ENCODE measurements around the gene LSR.
"Not testable (repeated sequence)": the region's sequence is repeated elsewhere in the genome, so short reads cannot be mapped to it uniquely, and the experiment has no call there.

LSR gene

DNA sequence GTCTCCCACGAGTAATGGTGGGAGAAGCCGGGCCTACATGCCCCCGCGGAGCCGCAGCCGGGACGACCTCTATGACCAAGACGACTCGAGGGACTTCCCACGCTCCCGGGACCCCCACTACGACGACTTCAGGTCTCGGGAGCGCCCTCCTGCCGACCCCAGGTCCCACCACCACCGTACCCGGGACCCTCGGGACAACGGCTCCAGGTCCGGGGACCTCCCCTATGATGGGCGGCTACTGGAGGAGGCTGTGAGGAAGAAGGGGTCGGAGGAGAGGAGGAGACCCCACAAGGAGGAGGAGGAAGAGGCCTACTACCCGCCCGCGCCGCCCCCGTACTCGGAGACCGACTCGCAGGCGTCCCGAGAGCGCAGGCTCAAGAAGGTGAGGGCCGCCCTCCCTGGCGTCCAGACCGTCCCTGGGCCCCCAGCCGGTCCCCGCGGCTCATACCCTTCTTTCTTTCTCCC is 18.6 kb downstream of the LSR start:
- DNase-seq (ENCODE audit: low read depth in 3 of 3) = peak in 1 of 3 donors; percentile 17

DNA sequence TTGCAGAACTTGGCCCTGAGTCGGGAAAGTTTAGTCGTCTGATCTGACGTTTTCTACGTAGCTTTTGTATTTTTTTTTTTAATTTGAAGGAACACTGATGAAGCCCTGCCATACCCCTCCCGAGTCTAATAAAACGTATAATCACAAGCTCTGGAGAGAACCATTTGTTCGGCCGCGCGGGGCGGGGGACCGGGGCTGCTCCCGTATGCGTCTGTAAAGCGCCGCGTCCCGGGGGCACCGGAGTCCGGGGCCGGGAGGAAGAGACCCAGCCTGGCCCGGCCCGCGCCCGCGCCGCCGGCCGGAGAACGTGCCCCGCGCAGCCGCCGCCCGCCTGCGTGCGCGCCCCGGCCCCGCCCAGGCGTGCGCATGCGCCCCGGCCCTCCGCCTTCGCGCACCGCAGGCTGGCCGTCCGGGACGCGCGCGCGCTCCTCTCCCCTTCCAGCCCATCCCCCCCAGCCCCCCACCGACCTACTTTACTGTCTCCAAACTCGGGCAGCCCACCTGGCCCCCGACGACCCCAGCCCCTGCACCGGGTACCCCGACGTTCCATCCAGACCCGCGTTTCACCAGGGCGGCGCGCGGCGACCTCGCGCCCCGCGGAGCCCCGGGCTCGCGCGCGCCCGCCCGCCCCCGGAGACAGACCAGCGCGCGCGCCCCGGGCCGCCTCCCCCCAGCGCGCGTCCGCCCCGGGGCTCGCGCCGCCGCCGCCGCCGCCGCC is 19.2 kb downstream of the LSR start:
- DNase-seq (ENCODE audit: low read depth in 3 of 3) = peak; percentile 48 to 55 (median 53)

DNA sequence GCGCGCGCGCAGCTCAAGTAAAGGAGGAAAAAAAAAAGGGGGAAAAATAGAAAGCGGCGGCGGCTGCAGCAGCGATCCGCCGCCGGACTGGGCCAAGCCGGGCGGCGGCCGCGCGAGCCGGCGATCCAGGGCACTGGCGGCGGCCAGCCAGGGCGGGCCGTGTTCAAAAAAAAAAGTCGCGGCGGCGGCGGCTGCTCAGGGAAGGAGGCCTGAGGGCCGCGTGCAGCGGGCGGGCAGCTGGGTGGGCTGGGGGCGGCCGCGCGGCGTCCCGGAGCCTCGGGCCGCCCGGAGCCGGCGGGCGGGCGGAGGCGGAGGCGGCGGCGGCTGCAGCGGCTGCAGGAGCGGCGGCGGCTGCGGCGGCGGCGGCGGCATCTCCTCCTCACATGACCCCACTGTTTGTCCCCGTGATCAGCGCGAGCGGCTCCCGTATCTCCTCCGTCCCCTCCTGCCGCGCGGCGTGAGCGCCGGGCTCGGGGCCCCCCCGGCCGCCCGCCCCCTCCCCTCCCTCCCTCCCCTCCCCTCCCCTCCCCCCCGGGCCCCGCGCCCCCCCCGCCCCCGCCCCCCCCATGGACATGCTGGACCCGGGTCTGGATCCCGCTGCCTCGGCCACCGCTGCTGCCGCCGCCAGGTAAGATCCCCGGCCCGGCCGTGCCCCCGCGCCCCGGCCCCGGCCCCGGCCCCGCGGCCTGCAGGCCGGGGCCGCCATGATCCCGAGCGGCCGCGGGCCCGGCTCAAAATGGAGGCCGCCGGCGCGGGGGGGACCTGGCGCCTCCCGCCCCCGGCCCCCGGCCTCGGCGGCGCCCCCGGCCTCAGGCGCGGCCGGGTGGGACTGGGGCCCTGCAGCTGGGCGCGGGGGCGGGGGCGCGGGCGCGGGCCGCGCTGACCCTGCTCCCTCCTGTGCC is 20.0 kb downstream of the LSR start, which contains the start of gene USF2:
Gene USF2 (plus strand): TSS at position 427 of the 902 bp plus-strand sequence. CDS start 140 bp downstream, at position 567.
- DNase-seq (ENCODE audit: low read depth in 3 of 3) = peak; percentile 50 to 61 (median 53)

DNA sequence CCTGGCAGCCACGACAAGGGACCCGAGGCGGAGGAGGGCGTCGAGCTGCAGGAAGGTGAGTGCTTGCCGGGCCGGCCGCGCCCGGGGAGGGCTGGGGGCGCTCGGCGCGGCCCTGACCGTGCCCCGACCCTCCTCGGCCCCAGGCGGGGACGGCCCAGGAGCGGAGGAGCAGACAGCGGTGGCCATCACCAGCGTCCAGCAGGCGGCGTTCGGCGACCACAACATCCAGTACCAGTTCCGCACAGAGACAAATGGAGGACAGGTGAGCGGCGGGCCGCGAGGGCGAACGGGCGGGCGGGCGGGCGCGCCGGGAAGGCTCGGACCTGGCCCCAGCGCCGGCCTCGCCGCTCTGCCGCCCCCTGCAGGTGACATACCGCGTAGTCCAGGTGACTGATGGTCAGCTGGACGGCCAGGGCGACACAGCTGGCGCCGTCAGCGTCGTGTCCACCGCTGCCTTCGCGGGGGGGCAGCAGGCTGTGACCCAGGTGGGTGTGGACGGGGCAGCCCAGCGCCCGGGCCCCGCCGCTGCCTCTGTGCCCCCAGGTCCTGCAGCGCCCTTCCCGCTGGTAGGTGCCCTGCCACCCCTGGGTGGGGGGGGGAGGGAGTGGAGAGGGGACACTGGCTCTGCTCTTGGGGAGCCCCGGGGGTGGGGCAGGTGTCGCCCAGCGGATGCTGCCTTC is 20.8 kb downstream of the LSR start:
- DNase-seq (ENCODE audit: low read depth in 3 of 3) = peak; percentile 46 to 64 (median 55)

DNA sequence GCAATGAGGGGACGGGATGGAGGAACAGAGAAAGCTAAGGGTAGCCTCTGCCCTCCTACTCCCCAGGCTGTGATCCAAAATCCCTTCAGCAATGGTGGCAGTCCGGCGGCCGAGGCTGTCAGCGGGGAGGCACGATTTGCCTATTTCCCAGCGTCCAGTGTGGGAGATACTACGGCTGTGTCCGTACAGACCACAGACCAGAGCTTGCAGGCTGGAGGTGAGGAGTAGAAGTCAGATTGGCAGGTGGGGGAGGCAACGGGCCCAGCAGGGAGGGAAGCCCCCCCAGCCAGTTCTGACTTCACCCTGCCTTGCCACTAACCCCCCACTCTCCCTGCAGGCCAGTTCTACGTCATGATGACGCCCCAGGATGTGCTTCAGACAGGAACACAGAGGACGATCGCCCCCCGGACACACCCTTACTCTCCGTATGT is 21.6 kb downstream of the LSR start:
- DNase-seq (ENCODE audit: low read depth in 3 of 3) = no peak

DNA sequence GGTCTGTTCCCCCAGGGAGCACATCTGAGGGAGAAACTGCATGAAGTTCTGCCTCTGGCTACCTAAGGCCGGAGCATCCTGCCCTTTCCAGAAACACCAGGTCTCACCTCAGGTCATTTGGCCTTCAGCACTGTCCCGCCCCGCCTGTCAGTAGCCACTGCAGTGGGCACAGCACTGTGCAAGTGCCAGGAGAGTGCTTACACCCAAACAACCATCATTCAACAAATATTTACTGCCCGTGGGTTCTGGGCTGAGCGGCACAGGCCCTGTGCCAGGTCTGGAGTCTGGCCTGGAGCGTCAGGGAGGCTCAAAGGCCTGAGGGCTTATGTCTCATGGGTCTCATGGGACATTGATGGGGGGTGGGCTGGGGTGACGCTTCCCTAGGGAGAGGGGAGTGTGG is 22.7 kb downstream of the LSR start:
- no peak for DNase-seq (ENCODE audit: low read depth in 3 of 3)

DNA sequence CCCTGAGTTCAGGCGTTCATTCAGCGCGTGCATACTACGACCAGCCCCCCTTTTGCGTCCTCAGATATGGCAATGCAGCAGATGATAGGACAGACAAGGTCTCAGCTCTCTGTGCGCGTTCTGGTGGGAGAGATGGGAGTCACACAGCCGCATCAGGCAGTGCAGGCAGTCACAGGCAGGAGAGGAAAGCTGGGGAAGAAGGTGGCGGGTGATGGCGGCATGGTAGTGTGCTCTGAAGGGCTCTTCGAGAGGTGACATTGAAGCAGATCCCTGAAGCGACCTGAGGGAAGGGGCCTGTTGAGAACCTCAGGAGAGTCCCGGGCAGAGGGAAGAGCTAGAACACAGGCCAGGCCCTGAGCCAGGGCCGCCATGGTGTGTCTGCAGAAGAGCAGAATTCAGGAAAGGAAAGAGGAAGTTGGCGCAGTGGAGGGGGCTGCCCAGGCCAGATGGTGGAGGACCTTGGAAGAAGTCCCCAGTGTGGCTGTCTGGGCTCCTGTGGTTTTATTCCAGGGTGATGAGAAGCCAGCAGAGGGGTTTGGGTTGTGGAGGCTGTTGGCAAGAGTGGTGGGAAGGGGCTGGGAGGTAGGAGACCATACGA is 23.4 kb downstream of the LSR start:
- no peak for DNase-seq (ENCODE audit: low read depth in 3 of 3)

DNA sequence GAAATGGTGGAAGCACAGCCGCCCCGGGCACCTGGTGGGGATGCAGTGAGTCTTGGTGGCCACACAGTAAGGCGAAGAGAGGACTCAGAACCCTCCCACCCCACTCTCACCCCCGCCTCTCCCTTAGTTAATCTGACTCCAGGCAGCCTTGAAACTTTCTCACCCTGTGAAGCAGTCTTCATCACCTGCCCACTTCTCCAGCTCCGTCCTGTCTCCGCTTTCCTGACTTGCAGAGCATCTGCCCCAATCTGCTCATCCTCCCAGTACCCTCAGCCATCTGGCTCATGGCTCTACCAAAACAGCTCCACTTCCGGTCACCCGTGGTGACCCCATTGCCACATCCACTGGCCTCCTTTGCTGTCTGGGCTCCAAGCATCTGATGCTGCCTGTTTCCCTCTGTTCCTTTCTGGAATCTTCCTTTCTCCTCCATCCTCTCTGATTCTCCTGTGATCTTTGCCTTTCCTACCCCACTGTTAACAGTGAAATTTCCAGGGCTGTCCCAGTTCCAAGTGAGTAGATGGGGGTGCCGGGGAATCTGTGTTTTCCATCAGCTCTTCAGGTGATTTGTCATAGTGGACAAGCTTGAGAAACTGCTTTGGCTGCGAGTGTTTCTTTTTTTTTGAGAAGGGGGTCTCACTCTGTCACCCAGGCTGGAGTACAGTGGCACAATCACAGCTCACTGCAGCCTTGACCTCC is 24.3 kb downstream of the LSR start:
- DNase-seq (ENCODE audit: low read depth in 3 of 3) = no peak

DNA sequence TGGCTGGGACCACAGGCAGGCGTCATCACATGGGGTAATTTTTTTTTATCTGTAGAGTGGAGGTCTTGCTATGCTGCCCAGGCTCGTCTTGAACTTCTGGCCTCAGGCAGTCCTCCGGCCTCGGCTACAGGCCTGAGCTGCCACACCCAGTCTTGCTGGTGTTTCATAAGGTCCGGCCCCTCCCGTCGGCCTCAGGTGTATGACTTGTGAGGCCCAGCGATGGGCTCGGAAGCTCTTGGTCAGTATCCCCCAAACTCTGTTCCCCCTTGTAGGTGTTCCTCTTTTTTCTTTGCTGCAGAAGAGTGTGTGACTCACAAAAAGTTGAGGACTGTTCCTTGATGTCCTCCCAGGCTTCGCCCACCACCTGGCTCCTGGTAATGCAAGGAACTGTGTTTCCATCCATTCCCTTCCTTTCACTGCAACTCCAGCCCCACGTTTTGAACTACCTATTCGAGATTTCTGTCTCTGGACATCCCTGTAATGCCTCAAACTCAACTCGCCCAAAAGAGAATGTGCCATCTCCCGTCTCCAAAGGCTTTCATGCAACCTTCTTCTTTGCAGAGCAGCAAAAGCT is 25.0 kb downstream of the LSR start:
- DNase-seq (ENCODE audit: low read depth in 3 of 3) = no peak

DNA sequence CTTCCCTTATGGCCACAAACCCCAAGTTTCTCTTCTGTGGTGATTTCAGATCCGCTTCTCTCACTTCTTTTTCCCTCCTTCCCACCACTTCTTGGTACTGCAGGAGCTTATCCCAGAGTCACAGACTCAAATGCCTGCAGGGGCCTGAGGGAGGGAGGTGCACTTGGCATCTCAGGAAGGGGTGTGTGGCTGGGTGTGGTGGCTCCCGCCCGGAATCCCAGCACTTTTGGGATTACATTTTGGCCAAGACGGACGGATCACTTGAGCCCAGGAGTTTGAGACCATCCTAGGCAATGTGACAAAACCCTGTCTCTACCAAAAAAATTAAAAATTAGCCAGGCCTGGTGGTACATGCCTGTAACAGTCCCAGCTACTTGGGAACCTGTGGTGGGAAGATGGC is 25.5 kb downstream of the LSR start:
- DNase-seq (ENCODE audit: low read depth in 3 of 3) = no peak

DNA sequence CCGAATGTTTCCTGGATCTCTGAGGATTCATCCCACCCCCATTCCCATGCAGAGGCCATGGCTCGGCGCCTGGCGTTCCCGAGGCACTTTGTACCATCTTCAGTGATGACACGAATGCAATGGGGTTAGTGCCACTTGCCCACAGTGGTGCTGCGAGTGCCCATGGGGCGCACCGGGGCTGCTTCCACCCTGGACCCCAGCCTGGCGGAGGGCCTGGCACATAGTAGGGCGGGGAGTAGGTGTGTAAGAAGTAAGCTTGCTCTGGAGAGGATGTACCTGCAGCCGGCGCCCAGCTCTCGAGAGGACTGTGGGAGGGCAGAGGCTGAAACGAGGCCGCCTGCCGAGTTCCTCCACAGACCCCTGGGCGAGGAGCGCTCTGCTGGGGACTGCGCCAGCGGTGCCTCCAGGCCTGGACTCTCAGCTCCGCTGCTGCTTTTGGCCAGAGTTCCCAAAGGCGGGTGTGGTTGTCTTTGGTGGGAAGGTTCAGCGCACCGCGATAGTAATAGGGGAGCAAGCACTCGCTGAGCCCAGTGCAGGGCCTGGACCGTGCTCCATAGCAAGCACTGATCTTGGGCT is 28.0 kb downstream of the LSR start:
- no peak for DNase-seq (ENCODE audit: low read depth in 3 of 3)

DNA sequence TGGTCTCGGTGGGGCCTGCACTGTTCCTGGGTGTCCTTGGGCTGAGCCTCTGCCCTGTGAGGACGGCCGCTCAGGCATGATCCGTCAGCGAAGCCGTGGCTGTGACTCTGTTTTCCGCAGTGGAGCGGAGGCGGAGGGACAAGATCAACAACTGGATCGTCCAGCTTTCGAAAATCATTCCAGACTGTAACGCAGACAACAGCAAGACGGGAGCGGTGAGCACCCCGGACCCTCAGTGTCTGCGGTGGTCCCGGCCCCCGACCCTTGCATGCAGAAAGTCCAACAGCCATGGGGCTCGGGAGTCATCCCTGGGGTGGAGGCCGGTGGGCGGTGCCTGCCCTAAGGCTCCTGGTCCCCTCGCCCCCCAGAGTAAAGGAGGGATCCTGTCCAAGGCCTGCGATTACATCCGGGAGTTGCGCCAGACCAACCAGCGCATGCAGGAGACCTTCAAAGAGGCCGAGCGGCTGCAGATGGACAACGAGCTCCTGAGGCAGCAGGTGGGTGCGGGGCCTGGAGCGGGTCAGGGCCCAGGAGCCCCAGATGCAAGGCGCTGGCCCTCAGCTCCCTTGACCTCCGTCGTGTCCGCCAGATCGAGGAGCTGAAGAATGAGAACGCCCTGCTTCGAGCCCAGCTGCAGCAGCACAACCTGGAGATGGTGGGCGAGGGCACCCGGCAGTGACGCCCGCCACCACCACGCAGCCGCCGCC is 29.9 kb downstream of the LSR start:
- no peak for DNase-seq (ENCODE audit: low read depth in 3 of 3)

DNA sequence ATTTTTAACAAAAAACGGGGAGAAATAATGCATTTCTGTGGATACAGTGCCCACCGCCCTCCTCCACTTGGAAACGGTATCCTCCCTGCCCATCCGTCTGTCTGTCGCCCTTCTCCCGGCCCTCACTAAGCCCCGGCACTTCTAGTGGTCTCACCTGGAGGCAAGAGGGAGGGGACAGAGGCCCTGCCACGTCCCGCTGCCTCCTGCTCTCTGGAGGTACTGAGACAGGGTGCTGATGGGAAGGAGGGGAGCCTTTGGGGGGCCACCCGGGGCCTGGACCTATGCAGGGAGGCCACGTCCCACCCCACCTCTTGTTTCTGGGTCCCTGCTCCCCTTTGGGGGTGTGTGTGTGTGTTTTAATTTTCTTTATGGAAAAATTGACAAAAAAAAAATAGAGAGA is 30.6 kb downstream of the LSR start:
- no peak for DNase-seq (ENCODE audit: low read depth in 3 of 3)

DNA sequence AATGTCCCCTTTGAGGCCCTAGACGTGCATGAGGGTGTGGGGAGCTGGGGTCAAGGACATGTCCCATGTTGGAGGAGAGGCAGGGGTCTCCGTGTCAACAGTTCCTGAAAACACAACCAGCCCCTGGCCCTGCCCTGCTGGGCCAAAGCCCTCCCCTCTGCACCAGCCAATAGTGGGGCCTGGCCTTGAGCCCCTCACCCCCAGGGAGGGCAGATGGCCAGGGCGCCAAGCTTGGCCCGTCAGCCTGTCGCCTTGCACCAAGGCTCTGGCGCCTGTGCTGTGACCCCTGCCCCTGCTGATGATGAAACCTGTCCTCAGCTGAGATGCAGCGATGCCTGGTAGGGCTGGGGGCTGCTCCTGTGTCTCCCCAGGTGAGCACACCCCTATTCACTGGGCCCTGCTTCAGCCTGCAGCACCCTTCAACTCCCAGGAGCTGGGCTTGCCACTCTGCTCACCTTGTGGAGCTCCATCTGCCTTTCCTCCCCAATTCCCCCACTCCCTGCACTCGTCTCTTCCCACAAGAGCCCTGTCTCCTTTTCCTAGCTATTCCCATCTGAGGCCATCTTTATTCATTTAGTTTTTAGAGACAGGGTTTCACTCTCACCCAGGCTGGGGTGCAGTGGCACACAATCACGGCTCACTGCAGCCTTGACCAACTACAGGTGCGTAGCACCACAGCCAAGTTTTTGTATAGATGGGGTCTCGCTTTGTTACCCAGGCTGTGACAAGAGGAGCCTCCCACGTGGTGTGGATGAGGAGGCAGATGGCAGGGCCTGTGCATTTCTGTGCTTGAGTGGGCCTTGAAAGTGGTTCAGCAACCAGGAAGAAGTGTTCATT is 31.4 kb downstream of the LSR start:
- DNase-seq (ENCODE audit: low read depth in 3 of 3) = no peak

DNA sequence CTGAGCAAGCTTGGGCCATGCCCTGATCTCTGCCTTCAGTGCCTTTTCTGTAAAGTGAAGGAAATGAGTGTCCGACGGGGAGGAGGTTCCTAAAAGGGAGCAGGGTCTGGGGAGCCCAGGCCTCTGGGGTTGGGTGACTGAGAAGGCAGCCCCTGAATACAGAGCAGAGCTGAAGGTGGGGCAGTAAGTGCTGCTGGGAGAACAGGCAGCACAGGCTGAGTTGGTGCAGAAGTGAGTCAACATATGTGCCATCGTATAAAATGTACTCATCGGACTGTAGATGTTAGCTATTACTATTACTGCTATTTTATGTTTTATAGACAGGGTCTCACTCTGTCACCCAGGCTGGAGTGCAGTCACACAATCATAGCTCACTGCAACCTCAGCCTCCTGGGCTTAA is 32.5 kb downstream of the LSR start:
- no peak for DNase-seq (ENCODE audit: low read depth in 3 of 3)

DNA sequence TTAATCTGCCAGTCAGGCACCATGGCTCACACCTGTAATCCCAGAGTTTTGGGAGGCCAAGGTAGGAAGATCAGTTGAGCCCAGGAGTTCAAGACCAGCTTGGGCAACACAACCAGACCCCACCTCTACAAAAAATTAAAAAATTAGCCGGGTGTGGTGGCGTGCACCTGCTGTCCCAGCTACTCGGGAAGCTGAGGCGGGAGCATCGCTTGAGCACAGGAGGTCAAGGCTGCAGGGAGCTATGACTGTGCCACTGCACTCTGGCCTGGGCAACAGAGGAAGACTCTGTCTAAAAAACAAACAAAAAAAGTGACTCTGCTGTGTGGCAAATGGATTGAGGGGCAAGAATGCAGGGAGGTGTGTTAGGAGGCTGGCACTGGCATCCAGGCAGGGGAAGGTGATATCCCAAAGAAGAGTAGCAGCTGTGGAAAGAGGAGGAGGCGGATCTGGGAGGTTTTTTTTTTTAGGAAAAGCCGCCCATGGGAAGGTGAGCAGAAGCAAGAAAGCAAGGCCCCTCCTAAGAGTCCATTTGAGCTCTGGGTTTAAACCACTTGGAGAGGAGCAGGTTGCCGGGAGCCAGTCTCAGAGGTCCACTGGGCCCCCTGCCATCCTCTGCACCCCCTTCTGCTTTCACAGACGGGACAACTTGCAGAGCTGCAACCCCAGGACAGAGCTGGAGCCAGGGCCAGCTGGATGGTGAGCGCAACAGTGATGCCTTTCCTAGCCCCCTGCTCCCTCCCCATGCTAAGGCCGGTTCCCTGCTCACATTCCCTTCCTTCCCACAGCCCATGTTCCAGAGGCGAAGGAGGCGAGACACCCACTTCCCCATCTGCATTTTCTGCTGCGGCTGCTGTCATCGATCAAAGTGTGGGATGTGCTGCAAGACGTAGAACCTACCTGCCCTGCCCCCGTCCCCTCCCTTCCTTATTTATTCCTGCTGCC is 35.6 kb downstream of the LSR start:
- DNase-seq (ENCODE audit: low read depth in 3 of 3) = no peak

DNA sequence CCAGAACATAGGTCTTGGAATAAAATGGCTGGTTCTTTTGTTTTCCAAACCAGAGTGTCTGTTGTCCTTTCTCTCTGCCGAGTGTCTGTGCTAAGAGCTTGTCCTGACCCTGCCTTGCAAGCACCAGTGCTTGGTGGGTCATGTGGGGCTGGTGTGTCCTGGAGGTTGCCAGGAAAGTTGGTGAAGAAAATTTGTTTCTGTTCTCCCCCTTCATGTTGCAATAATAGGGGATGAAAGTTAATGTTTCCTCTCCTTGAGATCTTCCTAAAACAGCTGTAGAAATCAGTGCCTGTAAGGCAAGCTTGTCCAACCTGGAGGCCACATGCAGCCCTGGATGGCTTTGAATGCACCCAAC is 36.3 kb downstream of the LSR start:
- no peak for DNase-seq (ENCODE audit: low read depth in 3 of 3)

DNA sequence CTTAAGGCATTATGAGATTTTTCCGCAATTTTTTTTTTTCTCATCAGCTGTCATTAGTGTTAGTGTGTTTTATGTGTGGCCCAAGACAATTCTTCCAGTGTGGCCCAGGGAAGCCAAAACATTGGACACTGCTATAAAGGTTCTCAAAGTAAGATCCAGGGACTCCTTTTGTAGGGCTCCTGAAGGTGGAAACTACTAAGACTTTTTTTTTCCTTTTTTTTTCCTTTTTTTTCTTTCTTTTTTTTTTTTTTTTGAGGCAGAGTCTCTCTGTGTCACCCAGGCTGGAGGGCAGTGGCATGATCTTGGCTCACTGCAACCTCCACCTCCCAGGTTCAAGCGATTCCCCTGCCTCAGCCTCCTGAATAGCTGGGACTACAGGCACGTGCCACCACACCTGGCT is 36.7 kb downstream of the LSR start:
- DNase-seq (ENCODE audit: low read depth in 3 of 3) = not testable (repeated sequence)
